ENCODE data around the gene TMEM198.

Gene TMEM198

GRCh38 chr2:219544567-219544966 is 739 bp downstream of the TMEM198 start:
- Histone ChIP-seq H3K4me1 (ENCODE audit: insufficient read depth, low read length, poor library complexity, severe bottlenecking) (peaks cover 10% of the 10 kb centered on the region), H3K9me2 (replicated peaks; ENCODE audit: low read depth, low read length) (no peaks in the 10 kb centered on the region), H4K20me1 (ENCODE audit: insufficient read depth, low read length, poor library complexity, severe bottlenecking) (peaks cover 7% of the 10 kb centered on the region), H3F3A (ENCODE audit: low read depth) (no peaks in the 10 kb centered on the region), H3K79me2 (ENCODE audit: insufficient read depth, low read length) (no peaks in the 10 kb centered on the region), H3K9ac (ENCODE audit: low read depth, low read length, poor library complexity, severe bottlenecking) (no peak overlapping the region), H3K4me2 (ENCODE audit: low read depth, low read length, poor library complexity, severe bottlenecking) (peak overlapping the region; percentile 85), H3K4me3 (ENCODE audit: low read length, poor library complexity, severe bottlenecking) (peak overlapping the region; percentile 71), H2AFZ (ENCODE audit: low read length) (no peak overlapping the region), H3K36me3 (ENCODE audit: insufficient read depth, low read length) (no peaks in the 10 kb centered on the region), H3K27me3 (ENCODE audit: insufficient read depth, low read length, poor library complexity, severe bottlenecking) (no peaks in the 10 kb centered on the region), H3K9me3 (ENCODE audit: insufficient read depth, low read depth, low read length) (no peaks in the 10 kb centered on the region)
- no peak for TF ChIP-seq CTCF (conservative IDR thresholded peaks at IDR 0.05; ENCODE audit: low read length)
- TF ChIP-seq EZH2phosphoT487 (IDR thresholded peaks at IDR 0.05; ENCODE audit: borderline replicate concordance): no peak

- Histone ChIP-seq H3K27me3 (ENCODE audit: insufficient read depth, low read length, poor library complexity, severe bottlenecking) (no peaks in the 10 kb centered on the region), H3F3A (ENCODE audit: low read depth) (no peaks in the 10 kb centered on the region), H2AFZ (ENCODE audit: low read length) (no peak overlapping the region), H3K9me3 (ENCODE audit: insufficient read depth, low read depth, low read length) (no peaks in the 10 kb centered on the region), H3K9me2 (replicated peaks; ENCODE audit: low read depth, low read length) (no peaks in the 10 kb centered on the region), H3K79me2 (ENCODE audit: insufficient read depth, low read length) (no peaks in the 10 kb centered on the region), H3K9ac (ENCODE audit: low read depth, low read length, poor library complexity, severe bottlenecking) (no peak overlapping the region), H3K4me2 (ENCODE audit: low read depth, low read length, poor library complexity, severe bottlenecking) (no peak overlapping the region), H3K36me3 (ENCODE audit: insufficient read depth, low read length) (no peaks in the 10 kb centered on the region), H3K4me3 (ENCODE audit: low read length, poor library complexity, severe bottlenecking) (no peak overlapping the region), H4K20me1 (ENCODE audit: insufficient read depth, low read length, poor library complexity, severe bottlenecking) (peaks cover 7% of the 10 kb centered on the region), H3K4me1 (ENCODE audit: insufficient read depth, low read length, poor library complexity, severe bottlenecking) (peaks cover 10% of the 10 kb centered on the region)
- TF ChIP-seq CTCF (conservative IDR thresholded peaks at IDR 0.05; ENCODE audit: low read length): no peak
- no peak for TF ChIP-seq EZH2phosphoT487 (IDR thresholded peaks at IDR 0.05; ENCODE audit: borderline replicate concordance)
Measured at GRCh38 chr2:219545295-219545942, 1.6 kb downstream of the TMEM198 start.

GRCh38 chr2:219545943-219546352 is 2.1 kb downstream of the TMEM198 start:
- Histone ChIP-seq H2AFZ (ENCODE audit: low read length) (no peak overlapping the region), H3K27me3 (ENCODE audit: insufficient read depth, low read length, poor library complexity, severe bottlenecking) (no peaks in the 10 kb centered on the region), H3K9me2 (replicated peaks; ENCODE audit: low read depth, low read length) (no peaks in the 10 kb centered on the region), H3K9me3 (ENCODE audit: insufficient read depth, low read depth, low read length) (no peaks in the 10 kb centered on the region), H3K36me3 (ENCODE audit: insufficient read depth, low read length) (no peaks in the 10 kb centered on the region), H3K9ac (ENCODE audit: low read depth, low read length, poor library complexity, severe bottlenecking) (no peak overlapping the region), H3K4me1 (ENCODE audit: insufficient read depth, low read length, poor library complexity, severe bottlenecking) (peaks cover 10% of the 10 kb centered on the region), H3F3A (ENCODE audit: low read depth) (no peaks in the 10 kb centered on the region), H4K20me1 (ENCODE audit: insufficient read depth, low read length, poor library complexity, severe bottlenecking) (peaks cover 7% of the 10 kb centered on the region), H3K79me2 (ENCODE audit: insufficient read depth, low read length) (no peaks in the 10 kb centered on the region), H3K4me3 (ENCODE audit: low read length, poor library complexity, severe bottlenecking) (no peak overlapping the region), H3K4me2 (ENCODE audit: low read depth, low read length, poor library complexity, severe bottlenecking) (no peak overlapping the region)
- TF ChIP-seq EZH2phosphoT487 (IDR thresholded peaks at IDR 0.05; ENCODE audit: borderline replicate concordance) (no peak), CTCF (conservative IDR thresholded peaks at IDR 0.05; ENCODE audit: low read length) (no peak)

Measured in Loucy (cell line).